HG03060 (cell line): ENCODE measurements around the gene ARHGAP25.

ENCODE experiments used
- ATAC-seq: cut with Tn5 transposase; IDR thresholded peaks from one replicate; pipeline ENCODE4 v1.9.1; 2021; ENCODE audit warnings: low read depth, moderate number of reproducible peaks; ENCODE audit not compliant: unreplicated experiment

ARHGAP25 gene

DNA sequence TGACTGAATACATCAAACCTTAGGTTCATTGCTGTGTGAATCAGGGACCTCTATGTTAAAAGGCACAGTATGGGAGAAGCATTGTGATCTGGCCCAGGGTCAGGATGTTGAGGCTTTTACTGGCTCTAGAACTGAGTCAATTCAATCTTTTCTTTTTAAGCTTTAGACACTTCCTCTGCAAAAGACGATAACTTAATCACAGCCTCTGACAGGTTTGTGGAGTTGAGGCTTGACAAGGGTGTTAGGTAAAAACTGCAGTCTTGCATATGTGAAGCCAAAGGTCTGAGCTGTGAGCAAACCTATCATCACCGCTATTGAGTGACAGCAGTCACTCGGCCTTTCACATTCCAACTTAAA lies 17.3 kb upstream of the ARHGAP25 start:
- no peak for ATAC-seq

DNA sequence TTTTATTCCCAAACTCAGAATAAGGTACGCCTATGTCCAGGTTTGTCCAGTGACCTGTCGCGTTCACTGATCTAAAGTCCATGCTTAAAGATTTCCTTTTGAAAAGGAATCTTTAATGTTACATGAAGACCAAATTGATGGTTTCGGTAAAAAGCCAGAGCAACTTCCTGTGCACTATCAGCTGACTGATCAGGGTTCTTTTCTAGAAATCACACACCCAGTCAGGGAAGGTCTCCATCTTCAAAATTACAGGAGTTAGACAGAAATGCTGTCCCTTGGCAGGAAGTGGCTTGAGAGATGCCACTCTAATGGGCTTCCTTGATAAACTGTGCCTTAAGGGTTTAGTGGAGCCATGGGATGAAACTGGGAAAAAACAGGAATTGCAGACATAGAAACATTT lies 14.7 kb upstream of the ARHGAP25 start:
- no peak for ATAC-seq

DNA sequence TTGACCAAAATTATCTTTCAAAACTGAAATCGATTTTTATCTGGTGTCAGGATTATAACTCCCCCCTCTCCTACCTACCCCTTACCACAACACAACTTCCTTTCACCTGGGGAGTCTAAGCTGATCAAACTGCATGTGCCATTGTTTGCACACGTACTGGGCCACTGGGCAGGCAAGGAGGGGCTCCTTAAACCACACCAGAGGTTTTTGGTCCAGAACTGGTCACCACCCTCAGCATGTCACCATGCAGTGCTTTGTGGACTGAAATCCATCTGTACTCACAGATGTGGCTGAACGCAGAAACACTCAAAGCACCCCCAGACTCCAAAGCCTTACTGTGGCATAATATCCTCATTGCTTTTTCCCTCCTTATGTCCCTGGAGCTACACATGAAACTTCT lies 13.9 kb upstream of the ARHGAP25 start:
- no peak for ATAC-seq

DNA sequence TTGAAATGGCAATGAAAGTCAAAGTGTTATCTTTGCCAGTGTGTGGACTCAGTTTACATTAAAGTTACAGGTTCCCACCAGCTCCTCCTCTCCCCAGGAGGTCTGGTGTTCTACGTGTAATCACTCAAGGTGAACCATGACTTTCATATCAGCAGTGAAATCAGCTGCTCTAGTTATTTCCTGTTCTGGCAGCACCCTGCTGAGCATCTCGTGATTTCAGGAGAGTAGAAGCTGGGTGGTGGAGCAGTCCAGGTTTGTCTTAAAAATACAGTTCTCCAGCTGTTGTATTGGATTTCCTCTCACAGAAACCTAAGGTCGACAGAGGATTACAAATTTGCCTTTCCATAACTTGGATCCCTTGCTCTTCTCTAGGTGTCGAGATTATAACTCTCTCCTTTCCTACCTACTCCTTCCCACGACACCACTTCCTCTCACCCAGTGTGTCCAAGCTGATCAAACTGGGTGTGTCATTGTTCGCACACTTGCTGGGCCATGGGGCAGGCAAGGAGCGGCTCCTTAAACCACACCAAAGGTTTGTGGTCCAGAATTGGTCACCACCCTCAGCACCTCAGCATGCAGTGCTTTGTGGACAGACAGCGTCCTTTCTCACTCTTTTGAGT lies 13.0 kb upstream of the ARHGAP25 start:
- ATAC-seq, result no peak

DNA sequence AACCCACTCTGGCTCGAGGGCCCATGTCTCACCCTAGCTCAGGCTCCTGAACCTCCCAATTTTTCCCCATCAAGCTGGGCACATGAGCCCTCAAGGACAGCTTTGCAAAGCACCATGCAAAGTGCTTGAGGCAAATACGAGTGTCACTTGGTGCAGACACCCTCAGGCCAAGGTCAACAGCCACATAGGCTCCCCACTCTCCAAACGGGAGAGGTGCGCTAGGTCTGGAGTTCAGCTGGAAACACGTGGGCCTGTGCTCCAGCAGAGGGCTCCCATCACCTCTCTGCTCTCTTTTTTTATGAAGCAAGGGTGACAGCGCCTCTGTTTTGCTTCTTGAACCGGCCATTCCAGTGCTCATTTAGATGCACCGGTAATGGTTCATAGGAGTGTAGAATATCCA lies 11.9 kb upstream of the ARHGAP25 start:
- ATAC-seq, result no peak

DNA sequence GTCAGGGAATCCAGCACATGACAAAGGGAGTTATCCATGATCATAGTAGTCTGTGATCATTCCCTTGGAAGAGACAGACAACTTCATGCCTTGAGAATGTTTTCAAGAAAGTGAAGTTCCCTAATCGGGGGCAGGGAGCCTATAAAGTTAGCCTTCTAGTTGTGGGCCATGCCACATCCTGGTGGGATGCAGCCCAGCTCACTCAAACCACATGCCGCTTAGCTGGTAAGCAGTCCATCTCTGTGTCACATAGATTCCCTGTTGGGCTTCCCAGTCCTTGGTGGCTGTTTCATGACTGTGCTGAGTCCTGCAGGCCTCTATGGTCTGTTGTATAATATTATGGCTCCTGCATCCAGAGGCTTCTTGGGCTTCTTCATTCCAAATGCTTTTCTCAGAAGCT lies 11.4 kb upstream of the ARHGAP25 start:
- ATAC-seq, result no peak

DNA sequence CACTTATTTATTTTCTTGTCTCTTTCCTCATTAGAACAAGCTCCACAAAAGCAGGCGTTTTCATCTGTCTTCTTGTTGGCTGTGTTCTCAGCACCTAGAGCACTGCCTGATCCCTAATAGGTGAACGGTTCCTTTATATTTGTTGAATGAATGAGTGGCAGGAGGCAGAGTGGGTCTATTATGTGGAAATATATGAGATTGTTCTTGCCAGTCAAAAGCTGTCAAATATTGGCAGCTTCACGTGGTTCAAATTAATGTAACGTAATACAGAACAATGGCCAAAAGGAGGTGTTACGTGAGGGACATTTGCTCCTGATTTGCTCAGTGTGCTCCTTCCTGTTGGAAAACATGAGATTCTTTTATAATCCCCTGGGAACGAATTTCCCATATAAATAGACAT lies 8.5 kb upstream of the ARHGAP25 start:
- ATAC-seq, result no peak

DNA sequence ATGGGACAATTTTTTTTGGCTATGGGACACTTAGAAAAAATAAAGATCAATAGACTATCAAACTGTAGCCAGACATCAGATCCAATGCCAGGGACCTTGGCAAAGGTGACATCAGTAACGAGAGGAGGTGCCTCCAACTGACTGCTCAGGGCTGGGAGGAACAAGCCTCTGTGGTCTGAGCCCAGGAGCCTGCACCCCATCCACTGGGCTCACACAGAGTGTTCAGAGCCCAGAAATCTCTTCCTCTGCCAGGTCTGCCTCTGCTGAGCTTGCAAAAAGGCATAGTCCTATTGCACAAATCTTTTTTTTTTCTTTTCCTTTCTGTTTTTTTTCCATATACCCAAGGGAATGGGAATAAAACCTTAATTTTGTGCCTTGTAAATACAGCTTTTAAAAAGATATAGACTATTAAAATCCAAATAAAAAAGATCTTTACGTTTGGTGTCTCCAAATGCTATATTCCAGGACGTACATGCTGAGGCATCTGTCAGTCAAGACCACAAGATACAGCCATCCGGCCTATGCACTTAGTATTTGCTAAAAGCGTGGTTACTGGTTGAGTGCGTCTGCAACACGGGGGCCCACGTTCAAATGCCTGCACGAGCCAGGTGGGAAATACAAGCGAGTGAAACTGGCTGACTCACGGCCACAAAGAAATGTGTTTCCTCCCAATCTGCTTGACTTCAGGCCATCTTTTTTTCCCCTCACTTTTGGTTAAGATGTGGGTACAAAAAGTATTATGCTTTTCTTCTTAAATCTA lies 7.8 kb upstream of the ARHGAP25 start:
- peak; percentile 93 for ATAC-seq

DNA sequence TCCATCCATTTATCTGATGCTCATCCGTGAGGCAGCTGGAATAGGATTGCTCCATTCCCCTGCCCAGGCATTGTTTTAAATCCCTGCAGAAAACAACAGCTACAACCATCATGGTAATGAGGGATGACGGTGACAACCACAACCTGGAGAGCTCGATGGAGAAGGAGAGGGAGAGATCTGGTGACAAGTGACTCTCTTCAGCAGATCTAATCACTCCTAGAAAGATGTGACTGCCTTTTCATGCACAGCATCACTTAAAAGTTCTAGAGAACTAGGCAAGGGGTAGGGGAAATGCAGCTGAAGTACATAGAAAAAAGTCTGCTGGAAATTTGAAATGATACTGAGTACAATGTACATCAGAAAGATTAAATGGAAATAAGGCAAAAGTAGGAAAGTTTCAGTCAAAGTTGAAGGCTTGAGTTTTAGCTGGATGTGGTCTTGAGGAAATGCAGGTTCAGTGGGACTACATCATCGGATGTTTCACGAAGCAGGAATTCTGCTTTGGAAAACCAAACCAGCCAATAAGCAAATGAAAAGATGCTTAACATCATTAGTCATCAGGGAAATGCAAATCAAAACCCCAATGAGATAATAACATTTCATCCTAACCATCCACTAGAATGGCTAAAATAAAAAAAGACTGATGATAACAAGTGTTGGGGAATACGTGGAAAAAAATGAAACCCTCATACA lies 6.8 kb upstream of the ARHGAP25 start:
- no peak for ATAC-seq

DNA sequence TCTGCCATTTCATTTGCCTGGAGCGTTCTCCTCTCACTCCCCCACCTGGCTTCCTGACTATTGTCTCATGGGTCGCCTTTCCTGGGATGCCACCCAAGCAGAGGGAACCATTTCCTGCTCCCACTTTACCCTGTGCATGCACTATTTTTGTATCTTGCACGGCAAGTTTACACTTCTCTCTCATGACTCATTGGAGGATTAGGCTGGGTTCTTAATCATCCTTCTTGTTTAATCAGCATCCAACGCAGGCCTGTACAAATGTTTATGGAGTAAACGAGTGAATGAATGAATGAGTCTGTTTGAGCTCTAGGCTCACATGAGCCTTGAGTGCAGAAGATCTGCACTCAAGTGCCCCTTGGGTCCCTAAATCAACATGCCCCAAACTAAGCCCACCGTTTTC lies 3.8 kb upstream of the ARHGAP25 start:
- ATAC-seq, result no peak

DNA sequence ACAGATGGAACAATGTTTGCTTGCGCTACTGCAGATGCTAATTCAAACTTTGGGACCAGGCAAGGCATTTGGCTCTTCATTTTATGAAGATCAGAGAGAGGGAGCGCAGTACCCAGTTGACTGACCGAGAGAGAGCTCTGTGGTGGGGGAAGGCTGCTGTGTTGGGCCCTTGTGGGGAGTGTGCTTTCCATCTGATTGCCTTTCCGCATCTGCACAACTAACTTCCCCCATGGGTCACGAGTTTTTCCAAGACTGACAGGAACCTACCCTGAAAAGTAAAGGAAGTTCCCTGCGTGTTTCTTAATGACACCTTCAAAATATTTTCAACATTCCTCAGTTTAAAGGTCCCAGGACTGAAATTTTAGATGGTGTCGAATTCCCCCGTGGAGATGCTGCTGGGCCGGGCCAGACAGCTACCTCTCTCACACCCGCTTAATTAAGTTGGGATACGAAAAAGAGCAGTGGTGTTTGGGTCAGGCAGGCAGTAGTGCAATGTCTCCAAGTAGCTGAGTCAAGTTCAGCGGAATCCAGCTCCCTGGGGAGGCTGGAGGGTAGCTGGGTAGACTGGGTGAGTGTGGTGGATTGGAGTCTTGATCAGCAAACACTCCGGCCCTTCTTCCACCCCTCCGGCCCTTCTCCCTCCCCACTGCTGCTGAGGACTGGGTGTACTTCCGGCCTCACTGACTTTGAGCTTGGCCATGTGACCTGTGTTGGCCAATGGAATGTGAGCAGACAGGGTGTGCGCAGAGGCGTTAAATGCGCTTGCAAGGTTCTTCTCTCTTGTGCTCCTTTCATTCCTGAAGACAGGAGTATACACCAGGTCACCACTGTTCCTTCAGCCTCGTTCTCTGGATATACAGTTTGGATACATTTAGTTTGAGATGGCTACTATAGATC lies 2.3 kb upstream of the ARHGAP25 start:
- no peak for ATAC-seq

DNA sequence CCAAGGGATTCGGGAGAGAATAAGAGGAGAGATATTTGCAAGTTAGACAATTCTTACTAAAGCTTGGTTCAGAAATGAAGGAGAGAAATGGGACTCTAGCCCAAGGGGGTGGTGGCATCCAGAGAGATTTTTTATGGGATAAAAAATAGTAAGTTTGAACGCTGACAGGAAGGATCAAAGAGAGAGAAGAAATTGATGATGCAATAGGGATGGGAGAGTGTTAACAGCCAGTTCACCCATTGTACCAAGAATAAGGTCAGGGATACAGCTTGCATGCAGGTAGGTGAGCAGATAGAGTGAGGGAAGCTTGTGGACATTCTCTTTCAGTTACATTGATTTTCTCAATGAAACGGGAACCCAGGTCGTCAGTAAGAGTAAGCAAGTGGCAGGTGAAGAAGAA lies 1.2 kb upstream of the ARHGAP25 start:
- ATAC-seq, result no peak

DNA sequence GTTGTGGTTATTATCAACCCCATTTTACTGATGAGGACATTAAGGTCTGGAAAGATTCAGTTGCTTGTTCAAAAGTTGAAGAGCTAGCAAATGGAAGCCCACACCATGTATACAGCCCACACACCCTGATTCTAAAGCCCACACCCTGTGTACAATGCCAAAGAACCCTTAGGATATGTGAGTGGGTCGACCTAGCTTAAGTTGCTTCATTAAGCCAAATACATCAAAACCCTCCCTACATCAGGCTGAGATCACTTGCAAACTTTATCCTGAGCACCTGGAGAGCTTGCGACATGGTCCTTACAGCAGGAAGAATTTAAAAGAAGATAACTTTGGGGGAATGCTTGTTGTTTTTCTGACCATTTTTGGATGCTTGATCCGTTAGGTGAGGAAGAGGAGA lies 435 bp upstream of the ARHGAP25 start:
- no peak for ATAC-seq

DNA sequence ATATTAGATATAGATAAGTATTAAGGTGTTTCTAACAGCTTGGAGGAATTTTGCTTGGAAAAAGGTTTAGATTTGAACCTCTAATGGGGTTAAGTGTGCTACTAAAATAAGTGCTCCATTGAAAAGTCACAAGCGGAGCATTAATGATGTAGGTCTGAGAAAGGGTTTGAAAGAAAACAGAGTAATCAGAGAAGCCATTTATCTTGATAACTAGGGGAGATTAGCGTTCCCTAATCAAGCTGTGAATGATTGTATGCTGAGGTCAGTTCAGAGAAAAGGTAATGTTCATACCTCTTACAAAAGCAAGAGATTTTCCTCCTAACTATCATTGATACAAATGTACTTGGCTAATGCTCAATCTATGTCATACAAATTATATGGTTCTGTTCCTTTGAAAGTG lies 1.5 kb downstream of the ARHGAP25 start:
- ATAC-seq, result no peak

DNA sequence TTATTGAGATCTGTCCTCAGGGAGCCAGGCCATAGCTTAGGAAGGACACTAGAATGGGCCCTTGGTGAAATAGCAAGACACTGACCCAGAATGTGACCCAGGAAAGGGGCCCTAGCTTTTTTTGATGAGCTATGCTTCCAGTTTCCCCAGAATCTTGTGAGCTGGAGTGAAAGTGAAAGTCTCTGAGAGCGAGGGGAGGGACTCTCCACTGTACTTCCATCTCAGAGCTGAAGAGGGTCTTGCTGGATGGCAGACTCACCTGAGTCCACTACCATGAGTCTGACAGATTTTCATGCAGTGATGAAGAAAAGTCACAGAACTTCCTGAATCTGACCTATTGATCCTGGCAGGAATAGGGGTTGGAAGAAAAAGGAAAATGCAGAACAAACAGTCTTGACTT lies 3.1 kb downstream of the ARHGAP25 start:
- no peak for ATAC-seq

DNA sequence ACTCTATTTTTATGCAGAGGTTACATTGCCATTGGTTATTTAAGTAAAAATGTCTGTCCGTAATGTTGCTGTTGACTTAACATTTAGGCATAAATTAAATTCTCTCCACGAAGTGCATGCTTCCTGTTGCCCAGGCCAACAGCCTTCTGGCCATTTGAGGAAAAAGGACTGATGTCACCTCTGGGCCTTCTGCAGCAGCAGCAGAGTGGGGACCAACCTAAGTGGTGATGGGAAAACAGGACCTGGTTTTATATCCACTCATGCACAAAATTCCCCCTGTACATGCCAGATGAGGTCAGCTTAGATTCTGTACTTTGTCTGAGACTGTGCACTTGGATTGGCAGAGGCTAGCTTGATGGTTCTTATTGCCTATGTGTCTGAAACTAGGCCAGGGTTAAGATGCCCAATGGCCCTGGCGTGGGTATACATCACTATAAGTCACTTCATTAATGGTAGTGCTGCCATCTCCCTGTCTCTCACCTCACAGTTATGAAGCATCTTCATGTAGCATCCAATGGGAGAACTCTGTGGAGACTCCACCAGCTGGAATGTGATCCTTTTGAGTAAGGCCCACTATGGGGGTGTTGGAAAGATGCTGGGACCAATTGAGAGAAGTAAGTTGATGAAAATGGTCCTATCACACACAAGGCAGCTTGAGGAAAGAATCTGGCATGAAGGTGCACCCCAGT lies 4.4 kb downstream of the ARHGAP25 start:
- ATAC-seq, result no peak

DNA sequence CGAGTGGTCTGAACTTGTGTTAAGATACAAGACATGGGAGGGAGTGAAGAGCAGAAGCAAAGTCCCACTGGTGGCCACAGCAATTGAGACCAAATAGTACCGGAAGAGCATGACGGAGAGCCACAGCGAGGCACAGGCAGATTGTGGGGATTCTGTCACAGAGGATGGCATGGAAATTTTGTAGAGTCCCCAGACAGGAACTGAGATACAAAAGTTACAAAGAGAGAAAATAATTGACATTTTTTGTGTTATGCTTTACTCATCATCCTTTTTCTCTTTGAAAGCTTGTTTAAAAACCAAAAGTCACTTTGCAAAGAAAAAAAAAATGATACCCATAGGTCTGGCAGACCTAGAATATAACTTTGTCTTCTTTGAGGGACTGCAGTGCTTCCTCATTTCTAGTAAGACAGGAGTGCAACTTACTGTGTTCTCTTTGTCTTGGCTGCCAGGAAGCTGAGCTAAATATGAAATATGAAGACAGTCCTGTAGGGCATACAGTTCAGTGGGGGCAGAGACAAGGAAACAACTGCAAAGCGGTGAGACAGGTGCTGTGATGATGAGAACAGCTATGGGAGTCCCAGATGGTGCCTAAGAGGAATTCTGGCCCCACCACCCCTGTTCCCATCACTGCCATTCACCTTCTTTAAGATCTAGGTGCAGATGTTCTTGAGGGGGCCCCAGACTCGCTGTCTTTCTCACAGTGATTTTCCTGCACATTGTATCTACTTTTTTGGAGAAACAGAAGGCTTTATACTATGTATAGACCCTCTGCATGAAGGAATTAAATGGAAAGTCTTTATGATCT lies 5.2 kb downstream of the ARHGAP25 start:
- no peak for ATAC-seq

DNA sequence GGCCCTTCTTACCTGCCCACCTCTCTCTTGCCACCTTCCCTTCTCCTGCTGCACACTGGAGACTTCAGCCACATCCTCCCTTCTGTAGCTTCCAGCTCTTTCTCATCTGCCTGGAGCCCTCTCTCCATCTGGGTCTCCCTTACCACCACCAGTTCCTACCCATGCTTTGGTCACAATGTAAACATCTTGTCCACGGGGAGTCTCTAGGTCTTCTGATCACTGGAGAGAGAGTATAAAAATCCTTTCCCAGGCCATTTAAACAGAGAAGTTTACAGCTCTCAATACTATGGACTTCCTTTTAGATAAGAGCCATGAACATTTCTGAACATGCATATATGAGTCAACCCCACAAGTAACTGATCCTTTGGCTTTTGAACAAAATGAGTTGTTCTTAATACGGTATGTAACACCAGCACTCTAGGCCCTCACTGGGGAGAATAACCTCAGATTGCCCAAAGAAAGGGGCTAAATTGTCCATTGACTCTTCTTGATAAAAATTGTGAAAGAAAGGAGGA lies 5.8 kb downstream of the ARHGAP25 start:
- ATAC-seq, result no peak

DNA sequence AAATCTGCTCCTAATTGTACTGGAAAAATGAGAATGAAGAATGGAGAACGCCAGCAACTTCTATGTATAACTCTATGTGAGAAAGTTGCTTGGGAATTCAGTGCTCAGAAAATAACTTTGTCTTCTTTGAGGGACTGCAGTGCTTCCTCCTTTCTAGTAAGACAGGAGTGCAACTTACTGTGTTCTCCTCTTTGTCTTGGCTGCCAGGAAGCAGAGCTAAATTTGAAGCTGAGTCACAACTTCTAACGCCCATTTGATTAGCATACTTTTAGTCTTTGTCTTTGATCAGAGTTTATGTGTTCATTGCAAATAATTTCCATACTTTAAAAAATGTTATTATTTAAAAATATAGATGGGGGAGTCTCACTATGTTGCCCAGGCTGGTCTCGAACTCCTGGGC lies 6.6 kb downstream of the ARHGAP25 start:
- ATAC-seq, result no peak
